GM11168 (cell line): ENCODE measurements around the gene ILDR2.

Source experiments
- in situ Hi-C: fragments of 300-500 bp; cut with MboI; formaldehyde crosslinking; loops from one replicate; pipeline ENCODE4 v1.12.0; 2022; ENCODE audit warnings: low sequenced_read_pairs; ENCODE audit not compliant: unreplicated experiment

The ILDR2 gene

GRCh38 chr1:166972193-166972592 lies 3.1 kb downstream of the ILDR2 start:
- in situ Hi-C loops, result no loop called here

GRCh38 chr1:166971252-166971651 lies 4.1 kb downstream of the ILDR2 start:
- in situ Hi-C loops, result no loop called here

GRCh38 chr1:166969074-166969677 lies 6.2 kb downstream of the ILDR2 start:
- in situ Hi-C loops, result no loop called here

GRCh38 chr1:166960858-166961474 lies 14.4 kb downstream of the ILDR2 start:
- in situ Hi-C loops, result no loop called here

GRCh38 chr1:166956872-166957271 lies 18.5 kb downstream of the ILDR2 start:
- in situ Hi-C loops, result no loop called here

GRCh38 chr1:166956057-166956850 lies 19.1 kb downstream of the ILDR2 start:
- in situ Hi-C loops, result no loop called here

- in situ Hi-C loops, result no loop called here
Observed at GRCh38 chr1:166953491-166953890, 21.8 kb downstream of the ILDR2 start.

- in situ Hi-C loops, result no loop called here
Observed at GRCh38 chr1:166952002-166952746, 23.2 kb downstream of the ILDR2 start.

- in situ Hi-C loops, result no loop called here
Observed at GRCh38 chr1:166951050-166951449, 24.3 kb downstream of the ILDR2 start.

- in situ Hi-C loops, result no loop called here
Observed at GRCh38 chr1:166950156-166950555, 25.2 kb downstream of the ILDR2 start.

GRCh38 chr1:166948856-166949350 lies 26.4 kb downstream of the ILDR2 start:
- in situ Hi-C loops, result no loop called here

GRCh38 chr1:166947398-166948043 lies 27.8 kb downstream of the ILDR2 start:
- in situ Hi-C loops, result no loop called here

- in situ Hi-C loops, result no loop called here
Observed at GRCh38 chr1:166944186-166944967, 31.0 kb downstream of the ILDR2 start.

GRCh38 chr1:166939741-166940375 lies 35.5 kb downstream of the ILDR2 start:
- in situ Hi-C loops, result no loop called here

- in situ Hi-C loops, result no loop called here
Observed at GRCh38 chr1:166937962-166938361, 37.4 kb downstream of the ILDR2 start.

- in situ Hi-C loops, result no loop called here
Observed at GRCh38 chr1:166937329-166937728, 38.0 kb downstream of the ILDR2 start.

GRCh38 chr1:166933633-166934032 lies 41.7 kb downstream of the ILDR2 start:
- in situ Hi-C loops, result no loop called here

- in situ Hi-C loops, result no loop called here
Observed at GRCh38 chr1:166933140-166933539, 42.2 kb downstream of the ILDR2 start.

GRCh38 chr1:166929911-166930310 lies 45.4 kb downstream of the ILDR2 start:
- in situ Hi-C loops, result no loop called here
